Esophagus squamous epithelium (tissue), 5 donors: ENCODE measurements around the gene DOCK10. TPM values are rescaled to one million over a fixed set of nuclear protein-coding genes. Genes with fewer than 3 reads are reported as not detected.

Experiments used
- DNase-seq: peaks from one replicate; lab custom pipeline; 2025; lab: John Stamatoyannopoulos, UW
- H3K27ac ChIP-seq, 4 donors: fragments of 200-600 bp; sonication (generic); one replicate each; pipeline ENCODE4 v1.5.1; 2016 to 2019; ENCODE audit warnings: mild to moderate bottlenecking in 1 of 4
- H3K27me3 ChIP-seq, 4 donors: fragments of 200-600 bp; sonication (generic); 1 replicate in 3 of 4; 2 replicates in 1 of 4; pipeline versions ENCODE4 v1.5.1 to v1.6.0; 2017 to 2021; ENCODE audit warnings: antibody characterized with exemption in 1 of 4
- H3K36me3 ChIP-seq, 3 donors: fragments of 200-600 bp; sonication (generic); one replicate each; pipeline ENCODE4 v1.5.1; 2016 to 2019
- H3K4me1 ChIP-seq, 3 donors: fragments of 200-600 bp; sonication (generic); one replicate each; pipeline ENCODE4 v1.5.1; 2017 to 2019
- H3K4me3 ChIP-seq, 4 donors: fragments of 200-600 bp; sonication (generic); 1 replicate in 3 of 4; 2 replicates in 1 of 4; pipeline ENCODE4 v1.5.1; 2016 to 2019; ENCODE audit warnings: mild to moderate bottlenecking in 2 of 4, moderate library complexity in 1 of 4
- H3K9me3 ChIP-seq, 3 donors: fragments of 200-600 bp; sonication (generic); one replicate each; pipeline ENCODE4 v1.5.1; 2016 to 2019
- POLR2A ChIP-seq, 4 donors: fragments of 450-650 bp; IDR thresholded peaks; one replicate each; pipeline ENCODE4 v1.6.1; 2017; ENCODE audit warnings: antibody characterized with exemption in 4 of 4, mild to moderate bottlenecking in 4 of 4, moderate library complexity in 3 of 4
- WGBS, 2 donors: methylation state at CpG; one replicate each; pipeline ENCODE4 v1.1.5; 2018; 5-methylcytosine and 5-hydroxymethylcytosine counted together
- intact Hi-C: fragments of 100-400 bp; cut with DNase I; formaldehyde crosslinking; loops from one replicate; pipeline ENCODE4 v1.15.0; 2022
- total RNA-seq, 4 donors: library from RNA; depleted of rRNA; stranded (reverse); fragments of >200 nt; gene quantifications; one replicate each; pipeline ENCODE4 v1.1.0, GENCODE V29; 2016
- TF ChIP-seq, protein P1 (sequence below), 6 experiments: fragments of 450-650 bp in 4 of 6; fragments of 200-600 bp in 2 of 6; sonication (generic) in 2 of 6; IDR thresholded peaks; one replicate each; pipeline ENCODE4 v1.5.1; 2016 to 2019; ENCODE audit warnings: antibody characterized with exemption in 6 of 6, mild to moderate bottlenecking in 4 of 6, moderate library complexity in 4 of 6
- donor health status: DM: yes; HTN: yes; CAD: no.

The DOCK10 gene
- total RNA-seq, 4 donors from 2014 or later = 9.2 to 16.6 (median 11.7) TPM

DNA sequence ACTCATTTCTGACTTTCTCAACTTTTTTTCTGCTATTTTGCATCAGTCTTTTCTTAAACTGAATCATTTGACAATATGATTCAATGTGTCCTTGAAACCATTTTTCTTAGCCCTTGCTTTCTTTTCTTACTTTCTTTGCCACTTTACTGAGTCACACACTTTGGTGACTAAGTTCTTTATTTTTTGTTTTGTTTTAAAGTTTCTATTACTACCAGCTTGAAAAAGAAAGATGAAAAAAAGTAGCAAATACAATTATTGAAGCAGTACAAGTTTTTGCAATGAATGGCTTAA lies 116.5 kb downstream of the DOCK10 start:
- TF ChIP-seq POLR2A (IDR thresholded peaks at IDR 0.05) = no peak
- TF ChIP-seq, protein P1, sequence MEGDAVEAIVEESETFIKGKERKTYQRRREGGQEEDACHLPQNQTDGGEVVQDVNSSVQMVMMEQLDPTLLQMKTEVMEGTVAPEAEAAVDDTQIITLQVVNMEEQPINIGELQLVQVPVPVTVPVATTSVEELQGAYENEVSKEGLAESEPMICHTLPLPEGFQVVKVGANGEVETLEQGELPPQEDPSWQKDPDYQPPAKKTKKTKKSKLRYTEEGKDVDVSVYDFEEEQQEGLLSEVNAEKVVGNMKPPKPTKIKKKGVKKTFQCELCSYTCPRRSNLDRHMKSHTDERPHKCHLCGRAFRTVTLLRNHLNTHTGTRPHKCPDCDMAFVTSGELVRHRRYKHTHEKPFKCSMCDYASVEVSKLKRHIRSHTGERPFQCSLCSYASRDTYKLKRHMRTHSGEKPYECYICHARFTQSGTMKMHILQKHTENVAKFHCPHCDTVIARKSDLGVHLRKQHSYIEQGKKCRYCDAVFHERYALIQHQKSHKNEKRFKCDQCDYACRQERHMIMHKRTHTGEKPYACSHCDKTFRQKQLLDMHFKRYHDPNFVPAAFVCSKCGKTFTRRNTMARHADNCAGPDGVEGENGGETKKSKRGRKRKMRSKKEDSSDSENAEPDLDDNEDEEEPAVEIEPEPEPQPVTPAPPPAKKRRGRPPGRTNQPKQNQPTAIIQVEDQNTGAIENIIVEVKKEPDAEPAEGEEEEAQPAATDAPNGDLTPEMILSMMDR (IDR thresholded peaks at IDR 0.05) = no peak
- no peaks in the 10 kb centered on the region for H3K36me3 ChIP-seq
- H3K9me3 ChIP-seq = no peaks in the 10 kb centered on the region
- H3K27me3 ChIP-seq = no peaks in the 10 kb centered on the region
- no peak overlapping the region for H3K4me3 ChIP-seq
- intact Hi-C loops = no loop called here
- DNase-seq = no peak
- peaks cover 0 to 47% (median 12%) of the 10 kb centered on the region in 3 donors for H3K4me1 ChIP-seq
- H3K27ac ChIP-seq = peak overlapping the region in 2 of 4 donors; percentile 66 to 74

DNA sequence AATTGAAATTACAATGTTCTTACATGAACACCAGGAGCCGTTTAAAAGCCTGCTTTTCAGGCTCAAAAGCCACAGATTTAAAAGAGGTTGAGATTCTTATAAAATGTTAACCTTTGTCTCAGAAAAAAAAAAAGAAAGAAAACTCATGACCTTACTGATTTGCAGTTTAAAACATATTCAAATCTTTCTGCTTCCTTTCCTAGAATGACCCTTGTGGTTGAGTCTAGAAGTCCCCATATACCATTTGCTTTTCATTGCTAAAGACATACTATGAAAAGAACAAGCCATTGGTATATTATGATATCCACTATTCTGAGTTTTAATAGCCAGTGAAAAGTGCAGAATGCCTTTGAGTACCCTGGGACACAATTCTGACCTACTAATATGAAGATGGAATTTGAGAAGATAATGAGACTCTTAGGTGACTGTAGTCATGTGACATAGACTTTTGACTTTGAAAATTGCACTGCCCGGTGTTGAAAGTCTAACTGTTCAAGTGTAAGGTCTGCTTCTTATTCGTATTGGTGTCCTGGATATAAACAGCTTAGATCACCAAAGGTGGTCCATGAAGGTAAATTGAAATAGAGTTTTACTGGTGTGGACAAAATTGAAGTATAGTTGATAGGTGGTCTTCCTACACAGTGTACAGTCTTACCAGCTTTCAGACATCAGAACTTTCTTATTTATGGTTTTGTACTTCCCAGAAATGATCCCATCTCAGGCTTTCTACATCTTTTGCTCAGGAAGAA lies 117.0 kb downstream of the DOCK10 start:
- H3K4me3 ChIP-seq = no peak overlapping the region
- TF ChIP-seq POLR2A (IDR thresholded peaks at IDR 0.05) = no peak
- no peaks in the 10 kb centered on the region for H3K36me3 ChIP-seq
- H3K27ac ChIP-seq = peak overlapping the region in 1 of 4 donors; percentile 74
- H3K27me3 ChIP-seq = no peaks in the 10 kb centered on the region
- DNase-seq = no peak
- peaks cover 0 to 47% (median 12%) of the 10 kb centered on the region in 3 donors for H3K4me1 ChIP-seq
- intact Hi-C loops = no loop called here
- H3K9me3 ChIP-seq = no peaks in the 10 kb centered on the region
- 77 to 81% methylated on average over 3 of the region's 3 CpGs for WGBS, 2 donors

DNA sequence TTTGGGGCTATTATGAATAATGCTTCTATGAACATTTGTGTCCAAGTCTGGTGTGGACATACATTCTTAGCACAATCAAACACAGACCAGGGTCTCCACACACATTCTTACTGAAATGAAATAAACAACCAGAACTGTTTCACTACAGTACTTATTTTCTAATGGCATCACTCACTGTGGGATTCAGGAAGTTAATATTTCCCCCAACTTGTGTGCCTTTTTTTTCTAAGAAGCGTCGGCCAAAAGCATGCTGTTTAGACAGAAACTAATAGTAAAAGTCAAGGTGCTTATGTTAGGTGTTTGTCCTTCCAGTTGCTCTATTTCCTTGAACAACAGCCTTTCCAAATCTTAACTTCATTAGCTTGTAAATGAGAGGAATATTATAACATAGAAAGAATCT lies 117.6 kb downstream of the DOCK10 start:
- Histone ChIP-seq H3K27me3 (no peaks in the 10 kb centered on the region), H3K36me3 (no peaks in the 10 kb centered on the region), H3K4me1 (peaks cover 0 to 47% (median 12%) of the 10 kb centered on the region in 3 donors), H3K9me3 (no peaks in the 10 kb centered on the region), H3K27ac (no peak overlapping the region), H3K4me3 (no peak overlapping the region)
- TF ChIP-seq, protein P1 (IDR thresholded peaks at IDR 0.05) = no peak
- TF ChIP-seq POLR2A (IDR thresholded peaks at IDR 0.05) = no peak
- DNase-seq = no peak
- WGBS, 2 donors = 65 to 93% methylated on average over 2 of the region's 2 CpGs
- intact Hi-C loops = no loop called here

DNA sequence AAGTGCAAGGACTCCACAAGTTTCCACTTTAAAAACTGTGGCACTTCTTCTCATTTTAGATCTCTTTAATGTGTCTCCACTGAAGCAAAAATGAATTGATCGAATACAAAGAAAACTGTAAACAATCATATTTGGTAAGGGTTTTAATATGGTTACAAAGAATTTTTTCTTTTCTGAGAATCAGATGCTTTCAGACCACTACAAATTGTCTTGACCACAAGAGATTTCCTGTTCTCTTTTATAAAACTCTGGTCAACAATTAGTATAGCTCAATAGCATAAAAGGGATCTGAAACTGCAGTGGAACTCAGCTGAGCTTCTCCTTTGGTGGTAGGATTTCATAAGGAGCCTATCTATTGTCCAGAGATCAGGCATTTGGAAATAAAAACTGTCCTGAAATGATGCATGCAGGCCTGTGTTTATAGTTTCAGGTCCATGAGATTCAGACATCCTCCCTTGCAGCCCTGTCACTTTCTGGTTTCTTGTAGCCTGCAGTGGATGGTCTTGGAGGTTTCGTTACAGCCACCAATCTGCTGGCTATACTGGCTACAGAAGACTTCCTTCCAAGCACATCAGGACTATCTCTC lies 120.0 kb downstream of the DOCK10 start:
- H3K36me3 ChIP-seq = no peaks in the 10 kb centered on the region
- 42 to 50% methylated on average over 2 of the region's 2 CpGs for WGBS, 2 donors
- intact Hi-C loops = no loop called here
- peak overlapping the region in 2 of 4 donors; percentile 42 to 73 for H3K27ac ChIP-seq
- no peaks in the 10 kb centered on the region for H3K27me3 ChIP-seq
- no peaks in the 10 kb centered on the region for H3K9me3 ChIP-seq
- no peak overlapping the region for H3K4me3 ChIP-seq
- H3K4me1 ChIP-seq = peaks cover 0 to 24% (median 4%) of the 10 kb centered on the region in 3 donors
- TF ChIP-seq POLR2A (IDR thresholded peaks at IDR 0.05) = no peak
- TF ChIP-seq, protein P1 (IDR thresholded peaks at IDR 0.05) = no peak
- DNase-seq = no peak

DNA sequence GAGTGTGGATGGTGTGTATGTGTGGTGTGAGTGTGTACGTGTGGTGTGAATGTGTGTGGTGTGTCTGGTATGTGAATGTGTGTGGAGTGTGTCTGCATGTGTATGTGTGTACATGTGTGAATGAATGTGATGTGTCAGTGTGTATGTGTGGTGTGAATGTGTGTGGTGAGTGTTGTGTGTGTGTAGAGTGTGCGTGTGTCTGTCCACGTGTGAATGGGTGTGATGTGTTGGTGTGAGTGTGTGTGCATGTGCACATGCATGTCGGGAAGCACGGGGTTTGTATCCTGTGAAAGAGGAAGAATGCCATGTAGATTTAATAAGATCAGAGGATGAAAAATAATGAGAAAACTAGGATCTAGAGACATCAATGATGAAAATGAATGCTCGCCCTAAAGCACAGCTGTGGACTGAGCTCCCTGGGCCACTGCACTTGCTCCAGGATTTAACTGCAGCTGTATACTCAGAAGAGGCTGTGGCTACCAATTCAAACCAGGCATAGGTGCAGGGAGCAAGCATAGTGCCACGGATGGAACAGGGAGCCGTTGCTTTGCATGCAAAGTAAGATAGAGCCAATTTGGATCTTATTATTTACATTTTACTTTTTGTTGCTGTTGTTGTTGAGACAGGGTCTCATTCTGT lies 122.7 kb downstream of the DOCK10 start:
- Histone ChIP-seq H3K9me3 (no peaks in the 10 kb centered on the region), H3K4me1 (peaks cover 0 to 10% (median 0%) of the 10 kb centered on the region in 3 donors), H3K27me3 (no peaks in the 10 kb centered on the region), H3K27ac (no peak overlapping the region), H3K4me3 (no peak overlapping the region), H3K36me3 (peaks cover 0 to 11% (median 0%) of the 10 kb centered on the region in 3 donors)
- intact Hi-C loops = no loop called here
- no peak for DNase-seq
- WGBS, 2 donors = 78 to 90% methylated on average over 8 of the region's 8 CpGs
- TF ChIP-seq, protein P1 (IDR thresholded peaks at IDR 0.05) = no peak
- TF ChIP-seq POLR2A (IDR thresholded peaks at IDR 0.05) = no peak
